Measurements from ENCODE around the gene EDEM2. TPM values are rescaled to one million over a fixed set of nuclear protein-coding genes. Genes with fewer than 3 reads are reported as not detected.
"Not testable (repeated sequence)": the region's sequence is repeated elsewhere in the genome, so short reads cannot be mapped to it uniquely, and the experiment has no call there.

Gene EDEM2
- polyA plus RNA-seq, 1 donor from 2014 or later, result 13.3 TPM

- H3F3A ChIP-seq (ENCODE audit: insufficient read depth, low read length, poor library complexity, severe bottlenecking), result no peaks in the 10 kb centered on the region
- peaks cover 5% of the 10 kb centered on the region for H3K36me3 ChIP-seq (ENCODE audit: insufficient read depth, low read length)
- H3K79me2 ChIP-seq (replicated peaks; ENCODE audit: insufficient read depth, low read length), result peaks cover 77% of the 10 kb centered on the region
- H3K9ac ChIP-seq (ENCODE audit: low read length), result no peak overlapping the region
- H3K9me2 ChIP-seq (ENCODE audit: insufficient read depth, low read length), result no peaks in the 10 kb centered on the region
- no peak overlapping the region for H2AFZ ChIP-seq (ENCODE audit: low read depth, low read length)
- TF ChIP-seq POLR2AphosphoS5 (IDR thresholded peaks at IDR 0.05) (no peak), EP300 (conservative IDR thresholded peaks at IDR 0.05; ENCODE audit: poor library complexity, severe bottlenecking) (no peak), EZH2 (IDR thresholded peaks at IDR 0.05; ENCODE audit: borderline replicate concordance, insufficient read depth, low read length, poor library complexity, severe bottlenecking) (no peak), REST (IDR thresholded peaks at IDR 0.05; ENCODE audit: borderline replicate concordance) (no peak), SMC3 (conservative IDR thresholded peaks at IDR 0.05; ENCODE audit: poor library complexity) (no peak), RAD21 (conservative IDR thresholded peaks at IDR 0.05) (no peak)
- TF ChIP-seq, protein P1, sequence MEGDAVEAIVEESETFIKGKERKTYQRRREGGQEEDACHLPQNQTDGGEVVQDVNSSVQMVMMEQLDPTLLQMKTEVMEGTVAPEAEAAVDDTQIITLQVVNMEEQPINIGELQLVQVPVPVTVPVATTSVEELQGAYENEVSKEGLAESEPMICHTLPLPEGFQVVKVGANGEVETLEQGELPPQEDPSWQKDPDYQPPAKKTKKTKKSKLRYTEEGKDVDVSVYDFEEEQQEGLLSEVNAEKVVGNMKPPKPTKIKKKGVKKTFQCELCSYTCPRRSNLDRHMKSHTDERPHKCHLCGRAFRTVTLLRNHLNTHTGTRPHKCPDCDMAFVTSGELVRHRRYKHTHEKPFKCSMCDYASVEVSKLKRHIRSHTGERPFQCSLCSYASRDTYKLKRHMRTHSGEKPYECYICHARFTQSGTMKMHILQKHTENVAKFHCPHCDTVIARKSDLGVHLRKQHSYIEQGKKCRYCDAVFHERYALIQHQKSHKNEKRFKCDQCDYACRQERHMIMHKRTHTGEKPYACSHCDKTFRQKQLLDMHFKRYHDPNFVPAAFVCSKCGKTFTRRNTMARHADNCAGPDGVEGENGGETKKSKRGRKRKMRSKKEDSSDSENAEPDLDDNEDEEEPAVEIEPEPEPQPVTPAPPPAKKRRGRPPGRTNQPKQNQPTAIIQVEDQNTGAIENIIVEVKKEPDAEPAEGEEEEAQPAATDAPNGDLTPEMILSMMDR (IDR thresholded peaks at IDR 0.05; ENCODE audit: poor library complexity, severe bottlenecking), result no peak
- no peak overlapping the region for H3K27ac ChIP-seq (ENCODE audit: low read length)
- H3K4me2 ChIP-seq (ENCODE audit: low read length), result no peak overlapping the region
- H4K20me1 ChIP-seq (ENCODE audit: insufficient read depth), result no peaks in the 10 kb centered on the region
- H3K4me3 ChIP-seq (ENCODE audit: low read length), result no peak overlapping the region
- no peaks in the 10 kb centered on the region for H3K9me3 ChIP-seq (ENCODE audit: low read length)
- H3K27me3 ChIP-seq (ENCODE audit: insufficient read depth, low read depth, low read length), result no peaks in the 10 kb centered on the region
These were observed 62.1 kb downstream of the EDEM2 start for GRCh38 chr20:35084998-35085397.

DNA sequence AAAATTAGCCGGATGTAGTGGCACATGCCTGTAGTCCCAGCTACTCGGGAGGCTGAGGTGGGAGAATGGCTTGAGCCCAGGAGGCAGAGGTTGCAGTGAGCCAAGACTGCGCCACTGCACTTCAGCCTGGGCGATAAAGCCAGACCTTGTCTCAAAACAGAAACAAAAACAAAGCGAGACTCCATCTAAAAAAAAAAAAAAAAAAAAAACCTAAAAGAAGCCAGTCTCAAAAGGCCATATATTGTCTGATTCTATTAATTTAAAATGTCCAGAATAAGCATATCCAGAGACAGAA, 66.8 kb downstream of the EDEM2 start:
- peaks cover 52% of the 10 kb centered on the region for H3K79me2 ChIP-seq (replicated peaks; ENCODE audit: insufficient read depth, low read length)
- not testable (repeated sequence) for H4K20me1 ChIP-seq (ENCODE audit: insufficient read depth); H3K27ac ChIP-seq (ENCODE audit: low read length)

DNA sequence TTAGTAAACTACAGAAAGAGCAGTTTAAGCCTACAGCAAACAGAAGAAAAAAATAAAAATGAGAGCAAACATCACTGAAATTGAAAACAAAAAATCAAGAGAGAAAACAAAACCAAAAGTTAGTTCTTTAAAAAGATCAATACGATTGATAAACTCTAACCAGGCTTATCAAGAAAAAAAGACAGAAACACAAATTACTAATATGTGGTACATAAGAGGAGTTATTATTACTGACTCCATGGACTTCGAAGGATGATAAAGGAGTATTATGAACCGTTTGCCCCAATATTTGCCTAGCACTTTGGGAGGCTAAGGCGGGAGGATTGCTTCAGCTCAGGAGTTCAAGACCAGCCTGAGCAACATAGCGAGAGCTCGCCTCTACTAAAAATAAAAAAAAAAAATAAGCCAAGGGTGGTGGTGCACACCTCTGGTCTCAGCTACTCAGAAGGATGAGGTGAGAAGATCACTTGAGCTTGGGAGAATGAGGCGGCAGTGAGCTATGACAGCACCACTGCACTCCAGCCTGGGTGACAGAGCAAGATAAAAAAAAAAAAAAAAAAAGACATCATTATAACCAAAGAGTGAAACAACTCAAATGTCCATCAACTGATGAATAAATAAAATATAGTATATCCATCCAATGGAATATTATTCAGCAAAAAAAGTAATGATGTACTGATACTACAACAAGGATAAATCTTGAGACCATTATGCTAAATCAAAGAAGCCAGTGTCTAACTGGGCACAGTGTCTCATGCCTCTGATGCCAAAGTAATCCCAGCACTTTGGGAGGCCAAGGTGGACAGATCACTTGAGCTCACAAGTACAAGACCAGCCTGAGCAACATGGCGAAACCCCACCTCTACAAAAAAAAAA, 67.4 kb downstream of the EDEM2 start:
- Histone ChIP-seq H3K9ac (ENCODE audit: low read length) (no peak overlapping the region), H3K36me3 (ENCODE audit: insufficient read depth, low read length) (peaks cover 17% of the 10 kb centered on the region), H3K4me2 (ENCODE audit: low read length) (no peak overlapping the region), H3K27ac (ENCODE audit: low read length) (no peak overlapping the region), H3K9me3 (ENCODE audit: low read length) (no peaks in the 10 kb centered on the region), H3F3A (ENCODE audit: insufficient read depth, low read length, poor library complexity, severe bottlenecking) (no peaks in the 10 kb centered on the region), H3K4me3 (ENCODE audit: low read length) (no peak overlapping the region), H3K27me3 (ENCODE audit: insufficient read depth, low read depth, low read length) (no peaks in the 10 kb centered on the region), H2AFZ (ENCODE audit: low read depth, low read length) (no peak overlapping the region), H3K79me2 (replicated peaks; ENCODE audit: insufficient read depth, low read length) (peaks cover 49% of the 10 kb centered on the region), H3K9me2 (ENCODE audit: insufficient read depth, low read length) (no peaks in the 10 kb centered on the region), H4K20me1 (ENCODE audit: insufficient read depth) (no peaks in the 10 kb centered on the region)
- no peak for TF ChIP-seq POLR2AphosphoS5 (IDR thresholded peaks at IDR 0.05)

More for the DNA sequence above, 66.8 kb downstream of the EDEM2 start:
- not testable (repeated sequence) for H3K9ac ChIP-seq (ENCODE audit: low read length); H3K27me3 ChIP-seq (ENCODE audit: insufficient read depth, low read depth, low read length); H3K9me2 ChIP-seq (ENCODE audit: insufficient read depth, low read length); H3K4me3 ChIP-seq (ENCODE audit: low read length); H3K4me2 ChIP-seq (ENCODE audit: low read length); H2AFZ ChIP-seq (ENCODE audit: low read depth, low read length); H3F3A ChIP-seq (ENCODE audit: insufficient read depth, low read length, poor library complexity, severe bottlenecking); H3K9me3 ChIP-seq (ENCODE audit: low read length)
- H3K36me3 ChIP-seq (ENCODE audit: insufficient read depth, low read length), result peaks cover 17% of the 10 kb centered on the region

Data from neural cell (in vitro differentiated cells).